GM19043 (cell line): ENCODE results near the gene MLX.
A peak's percentile ranks its signal among the peaks of the same experiment; 100 is the strongest.
"Not testable (repeated sequence)": the region's sequence is repeated elsewhere in the genome, so short reads cannot be mapped to it uniquely, and the experiment has no call there.

ENCODE experiments used
- ATAC-seq: cut with Tn5 transposase; IDR thresholded peaks from one replicate; pipeline ENCODE4 v1.9.1; 2021; ENCODE audit warnings: low read depth; ENCODE audit not compliant: unreplicated experiment

MLX gene

DNA sequence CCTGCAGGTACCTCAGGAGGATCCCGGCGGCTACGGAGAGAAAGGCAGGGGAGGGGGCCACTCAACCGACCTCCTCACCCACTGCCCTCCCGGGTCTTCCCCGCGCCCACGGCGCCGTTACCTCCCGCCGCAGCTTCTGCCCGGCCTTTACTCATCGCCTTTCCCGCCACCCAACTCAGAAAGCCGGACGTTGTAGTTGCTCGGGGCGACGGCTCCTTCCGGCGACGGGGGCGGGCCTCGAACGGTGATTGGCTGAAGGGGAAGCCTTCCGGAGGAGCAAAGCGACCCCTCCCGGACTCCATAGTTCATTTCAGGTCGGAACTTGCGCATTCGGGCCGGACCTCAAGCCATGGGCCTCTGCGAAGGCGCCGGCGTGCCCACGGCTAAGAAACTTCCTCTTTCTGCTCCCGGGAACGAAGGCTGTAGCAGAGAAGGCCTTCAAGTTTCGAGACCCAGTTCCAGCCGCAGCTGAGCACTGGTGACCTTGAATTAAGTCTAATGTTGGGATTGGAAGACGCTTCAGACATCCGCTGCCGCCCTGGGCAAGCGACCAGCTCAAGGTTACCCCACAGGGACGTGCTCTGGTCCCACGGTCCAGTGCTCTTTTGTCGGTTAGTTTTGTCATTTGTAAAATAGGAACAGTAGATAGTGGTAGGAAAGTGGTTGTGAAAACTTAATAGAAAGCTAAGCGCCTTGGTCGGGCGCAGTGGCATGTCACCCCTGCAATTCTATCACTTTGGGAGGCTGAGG, 10.8 kb downstream of the MLX start, which contains the start of gene PSMC3IP:
Gene PSMC3IP (minus strand): TSS at position 198 of the 750 bp plus-strand sequence. CDS start 43 bp downstream, at position 155.
- peak; percentile 76 for ATAC-seq

GRCh38 chr17:42578282-42578869, 11.5 kb downstream of the MLX start:
- peak; percentile 41 for ATAC-seq

GRCh38 chr17:42579794-42580551, 13.1 kb downstream of the MLX start:
- no peak for ATAC-seq

DNA sequence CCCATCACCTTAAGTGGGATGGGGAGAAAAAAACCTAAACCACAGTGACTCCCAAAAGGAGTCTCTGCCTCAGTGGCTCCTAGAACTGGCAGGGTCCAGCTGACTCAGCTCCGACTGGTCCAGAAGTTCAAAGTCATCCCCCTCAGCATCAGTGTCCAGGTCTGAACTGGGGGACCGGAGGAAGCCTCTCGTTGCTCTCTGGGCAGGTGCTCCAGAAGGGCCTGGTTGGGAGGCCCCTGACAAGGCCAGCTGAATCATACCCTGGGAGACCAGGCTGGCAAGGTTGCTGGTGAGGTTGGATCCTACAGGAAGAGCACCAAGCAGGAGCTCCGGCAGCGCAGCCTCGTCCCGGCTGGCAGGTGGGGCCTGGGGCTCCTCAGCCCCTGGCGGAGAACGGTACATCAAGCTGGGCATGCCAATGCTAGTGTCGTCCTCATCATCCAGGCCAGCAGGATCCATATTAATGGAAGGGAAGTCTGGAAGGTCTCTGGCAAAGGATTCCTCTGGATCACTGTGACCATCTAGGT, 14.9 kb downstream of the MLX start:
- ATAC-seq, result no peak

DNA sequence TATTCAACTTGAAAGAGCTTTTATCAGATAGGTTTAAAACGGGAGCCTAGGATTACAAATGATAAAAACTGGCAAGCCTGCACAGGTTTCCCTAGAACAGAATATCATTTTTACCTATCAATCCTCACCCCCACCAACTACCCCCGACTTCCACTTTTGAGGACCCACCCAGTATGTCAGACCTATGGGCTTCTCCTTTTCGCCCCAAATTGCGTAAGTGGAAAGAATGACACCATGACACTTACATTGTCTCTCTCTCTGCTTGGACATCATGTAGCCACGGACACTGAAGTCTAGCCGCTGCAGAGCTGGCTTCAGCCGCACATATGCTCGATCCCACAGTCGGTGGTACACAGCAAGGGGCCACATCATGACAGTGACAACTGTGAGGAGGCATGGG, 18.0 kb downstream of the MLX start:
- no peak for ATAC-seq

DNA sequence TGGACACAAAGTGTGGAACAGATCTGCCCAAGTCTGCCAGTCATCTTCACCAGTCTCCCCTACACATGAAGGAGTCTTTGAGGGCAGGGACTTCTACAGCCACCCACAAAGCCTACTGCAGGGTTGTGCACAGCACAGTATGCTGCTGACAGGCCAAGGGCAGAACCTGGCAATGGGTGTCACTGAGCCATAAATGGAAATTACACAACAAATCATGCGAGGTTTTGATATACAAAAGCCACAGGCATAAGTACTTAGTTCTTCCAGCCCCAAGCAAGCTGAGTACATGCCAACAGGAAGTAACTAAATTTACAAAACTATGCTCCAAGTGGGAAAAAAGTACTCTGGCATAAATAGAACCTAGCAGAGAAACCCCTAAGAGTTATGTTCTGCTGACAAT, 18.5 kb downstream of the MLX start:
- ATAC-seq, result no peak

DNA sequence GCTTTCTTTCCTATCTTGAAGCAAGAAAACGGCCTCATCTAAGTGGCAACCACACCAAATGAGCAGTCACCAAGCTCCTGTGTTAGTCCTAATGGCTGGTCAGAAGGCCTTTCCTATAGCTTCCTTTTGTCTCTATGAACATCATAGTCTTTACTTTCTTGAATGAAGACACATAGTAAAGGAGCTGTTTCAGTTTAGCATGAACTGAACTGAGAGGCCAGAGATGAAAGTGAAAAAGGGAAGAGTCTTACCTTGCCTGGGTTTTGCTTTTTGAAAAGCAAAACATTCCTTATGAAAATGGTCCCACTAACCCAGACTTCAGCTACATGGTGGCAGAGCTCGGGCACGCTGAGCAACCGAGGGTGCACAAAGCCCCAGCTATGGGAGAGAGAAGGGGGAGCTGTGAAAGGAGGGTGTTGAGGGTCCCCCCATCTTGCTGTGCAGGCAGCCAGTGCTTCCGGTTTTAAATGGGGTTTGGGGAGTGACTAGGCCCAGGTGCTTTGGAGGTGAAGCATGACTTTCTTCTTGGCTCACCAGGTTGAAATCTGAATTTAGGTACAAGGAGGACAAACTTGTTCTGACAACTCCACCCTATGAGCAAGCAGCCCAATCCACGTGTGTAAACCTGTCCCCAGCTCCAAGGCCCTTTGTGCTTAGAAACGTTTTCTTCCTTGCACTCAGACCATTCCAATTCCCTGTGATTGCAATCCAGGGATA, 19.8 kb downstream of the MLX start:
- no peak for ATAC-seq

- ATAC-seq, result no peak
Measured at GRCh38 chr17:42590886-42591285, 24.0 kb downstream of the MLX start.

DNA sequence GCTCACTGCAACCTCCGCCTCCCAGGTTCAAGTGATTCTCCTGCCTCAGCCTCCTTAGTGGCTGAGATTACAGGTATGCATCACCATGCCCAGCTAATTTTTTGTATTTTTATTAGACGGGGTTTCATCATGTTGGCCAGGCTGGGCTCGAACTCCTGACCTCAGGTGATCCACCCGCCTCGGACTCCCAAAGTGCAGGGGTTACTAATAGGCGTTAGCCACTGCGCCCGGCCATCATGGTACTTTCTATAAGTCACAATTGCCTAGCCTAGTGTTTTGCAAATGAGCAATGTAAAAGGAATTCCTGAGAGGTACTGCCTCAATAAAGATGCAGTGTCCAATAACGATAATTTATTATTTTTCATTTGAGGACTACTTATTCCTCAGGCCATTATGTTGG, 24.5 kb downstream of the MLX start:
- ATAC-seq, result no peak

DNA sequence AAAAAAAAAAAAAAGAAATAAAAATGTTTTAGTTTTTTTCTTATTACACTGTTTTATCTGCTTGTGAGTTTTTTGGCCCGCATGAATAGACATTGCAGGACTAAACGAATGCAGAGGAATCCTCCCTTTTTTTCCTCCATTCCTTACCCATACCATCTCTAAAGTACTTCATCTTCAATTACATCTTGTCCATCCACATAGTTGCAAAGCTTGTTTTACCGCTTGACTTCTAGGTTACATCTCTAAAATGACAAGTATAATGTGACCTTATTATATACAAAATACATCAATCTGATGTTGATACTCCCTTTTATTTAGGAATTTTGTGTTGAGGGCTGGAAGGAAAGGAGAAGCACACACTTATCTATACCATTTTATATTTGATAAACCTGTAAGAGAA, 29.5 kb downstream of the MLX start:
- no peak for ATAC-seq

- ATAC-seq, result no peak
Measured at GRCh38 chr17:42598905-42599304, 32.0 kb downstream of the MLX start.

DNA sequence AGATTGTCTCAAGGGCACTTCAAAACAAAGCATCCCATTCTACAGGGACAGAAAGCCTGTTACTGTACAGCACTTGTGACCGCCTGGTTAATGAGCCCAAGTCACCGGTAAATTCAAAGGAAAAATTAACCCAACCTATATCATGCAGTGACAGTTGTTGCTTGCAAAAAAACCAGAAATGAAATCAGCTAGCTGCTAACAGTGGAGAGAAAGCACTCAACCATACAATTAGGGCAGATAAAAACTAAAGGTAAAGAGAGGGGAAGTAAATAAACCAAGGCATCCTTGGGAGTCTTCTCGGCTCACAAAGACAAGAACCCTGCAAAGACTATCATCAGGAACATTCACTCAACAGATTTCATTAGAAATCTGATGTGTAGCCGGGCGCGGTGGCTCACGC, 36.4 kb downstream of the MLX start:
- ATAC-seq, result no peak

DNA sequence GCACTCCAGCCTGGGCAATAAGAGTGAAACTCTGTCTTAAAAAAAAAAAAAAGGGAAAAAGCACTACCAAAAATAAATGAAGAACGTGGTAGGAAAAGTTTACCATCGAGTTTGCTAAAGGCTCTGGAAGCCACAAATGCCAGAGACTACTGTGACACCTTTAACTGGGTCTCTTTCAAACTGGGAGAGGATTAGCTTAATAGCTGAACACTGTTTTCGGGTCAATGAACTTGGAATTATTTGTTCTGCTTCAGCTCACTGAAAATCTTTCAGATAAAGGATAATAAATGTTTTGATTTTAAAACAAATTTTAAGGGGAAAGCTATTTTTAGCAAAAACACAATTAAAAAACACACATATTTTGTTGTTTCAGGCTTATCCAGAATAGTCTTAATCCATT, 40.9 kb downstream of the MLX start:
- ATAC-seq, result no peak

DNA sequence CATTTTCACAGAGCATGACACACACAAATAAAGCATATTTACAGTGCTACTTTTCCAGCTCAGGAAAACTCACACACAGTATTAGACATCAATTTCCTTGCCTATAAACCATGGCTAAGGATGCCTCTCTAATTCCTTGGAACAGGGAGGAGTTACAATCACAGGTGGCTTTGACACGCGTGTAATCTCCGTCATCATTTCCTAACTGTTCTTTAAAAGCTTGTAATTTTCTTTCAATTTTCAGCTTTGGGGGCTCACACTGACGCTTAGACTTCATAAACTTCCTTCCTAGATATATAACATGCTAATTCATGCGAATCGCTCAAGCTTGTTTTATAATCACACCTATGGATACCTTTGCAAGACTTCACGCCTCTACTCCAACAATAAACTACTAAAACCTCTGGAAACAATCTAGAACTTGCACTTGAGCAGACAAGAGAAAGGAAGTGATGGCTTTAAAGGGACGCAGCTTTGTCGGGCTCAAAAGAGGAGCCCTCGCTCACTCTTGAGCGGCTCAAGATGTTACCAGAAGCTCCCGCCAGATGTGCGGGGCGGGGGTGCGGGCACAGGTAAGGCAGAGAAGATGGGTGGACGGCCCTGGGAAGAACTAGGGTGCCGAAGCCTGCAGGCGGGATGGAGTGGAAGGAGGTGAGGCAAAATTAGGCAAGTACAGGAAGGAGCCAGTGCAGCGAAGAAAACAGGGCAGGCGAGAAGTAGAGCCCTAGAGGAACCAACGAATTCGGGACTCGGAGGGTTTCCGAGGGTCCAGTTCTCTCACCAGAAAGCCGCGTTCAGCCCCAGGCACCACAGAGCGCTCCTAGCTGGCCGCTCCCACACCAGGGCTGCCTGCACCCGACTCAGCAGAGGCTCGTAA, 41.6 kb downstream of the MLX start:
- peak; percentile 8 for ATAC-seq

- peak; percentile 84 for ATAC-seq
Measured at GRCh38 chr17:42609182-42609813, 42.4 kb downstream of the MLX start, which contains the start of the genes RETREG3 and TUBG1. Gene RETREG3 (minus strand): TSS chr17:42609374. CDS start chr17:42609324, 50 bp downstream. Gene TUBG1 (plus strand): TSS chr17:42609683. CDS start chr17:42609738, 55 bp downstream.

DNA sequence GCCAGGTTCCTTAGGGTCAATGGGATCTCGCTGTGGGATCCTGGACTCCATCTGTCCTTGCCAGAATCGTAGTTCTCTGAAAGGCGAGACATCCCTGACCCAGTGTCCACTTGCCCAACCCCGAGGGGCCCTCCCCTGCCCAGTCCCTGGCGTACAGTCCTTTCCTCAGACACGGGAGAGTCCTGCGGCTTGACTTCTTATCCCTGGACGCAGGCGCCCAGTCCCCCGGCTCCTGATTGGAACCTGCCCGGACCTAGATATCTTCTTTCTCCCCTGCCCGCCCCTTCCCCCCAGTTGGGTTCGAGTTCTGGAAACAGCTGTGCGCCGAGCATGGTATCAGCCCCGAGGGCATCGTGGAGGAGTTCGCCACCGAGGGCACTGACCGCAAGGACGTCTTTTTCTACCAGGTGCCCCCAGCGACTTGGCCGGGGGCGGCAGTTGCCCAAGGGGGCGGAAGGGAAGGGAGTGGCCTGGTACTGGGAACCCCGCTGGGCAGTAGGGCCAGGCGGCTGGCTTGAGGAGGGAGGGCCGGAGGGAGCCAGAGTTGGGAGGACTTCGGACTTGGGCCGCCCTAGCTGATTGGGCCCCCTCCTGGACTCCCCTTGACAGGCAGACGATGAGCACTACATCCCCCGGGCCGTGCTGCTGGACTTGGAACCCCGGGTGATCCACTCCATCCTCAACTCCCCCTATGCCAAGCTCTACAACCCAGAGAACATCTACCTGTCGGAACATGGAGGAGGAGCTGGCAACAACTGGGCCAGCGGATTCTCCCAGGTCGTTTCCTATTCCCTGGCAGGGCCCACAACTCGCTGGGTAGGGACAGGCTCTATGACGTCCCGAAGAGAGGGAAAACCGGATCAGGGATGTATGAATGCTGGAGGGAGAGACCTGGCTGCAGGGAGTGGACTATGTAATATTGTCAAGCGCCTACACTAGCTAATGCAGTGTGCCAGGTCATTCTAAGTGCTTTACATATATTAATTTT, 43.2 kb downstream of the MLX start:
- ATAC-seq, result not testable (repeated sequence)

- ATAC-seq, result no peak
Measured at GRCh38 chr17:42612013-42612412, 45.1 kb downstream of the MLX start.
